GM12878 (cell line): ENCODE data around the gene MAN2A2. TPM values are rescaled to one million over a fixed set of nuclear protein-coding genes. Genes with fewer than 3 reads are reported as not detected.

Source experiments
- RBBP5 ChIP-seq: fragments of 200-600 bp; sonication (generic); conservative IDR thresholded peaks from 2 replicates; pipeline ENCODE4 v1.6.1; 2016
- SRF ChIP-seq, 2 experiments: IDR thresholded peaks; 2 replicates each; pipeline ENCODE4 v1.6.1; 2011; ENCODE audit warnings: low read depth in 2 of 2, low read length in 2 of 2, mild to moderate bottlenecking in 1 of 2, moderate library complexity in 1 of 2
- SUPT20H ChIP-seq: IDR thresholded peaks from 2 replicates; pipeline ENCODE4 v1.6.1; 2011; ENCODE audit warnings: low read depth, mild to moderate bottlenecking, low read length, moderate library complexity, borderline replicate concordance; ENCODE audit not compliant: control insufficient read depth
- TBL1XR1 ChIP-seq: IDR thresholded peaks from 2 replicates; pipeline ENCODE4 v1.6.1; 2012; ENCODE audit warnings: low read depth, low read length, improper control_type of control experiment
- polyA plus RNA-seq, 11 experiments: library from polyadenylated mRNA; depleted of rRNA in 4 of 11; unstranded in 6 of 11; stranded (reverse) in 5 of 11; fragments of >200 nt; fragmentation: Nextera tagmentation in 4 of 11; fragmentation: Illumina TruSeq in 1 of 11; extraction: Ambion mirVana in 4 of 11; extraction: Trizol in 1 of 11; gene quantifications; 1 replicate in 1 of 11; 2 replicates in 10 of 11; pipeline versions ENCODE4 v1.2.1 to v1.2.3, GENCODE V29; 2011 to 2016; ENCODE audit warnings: inconsistent platforms in 2 of 11, missing spikeins in 2 of 11, low read depth in 1 of 11
- total RNA-seq, 4 experiments: library from RNA; depleted of rRNA in 3 of 4; stranded (reverse); fragments of >200 nt in 3 of 4; fragmentation: Illumina TruSeq in 1 of 4; extraction: Trizol in 1 of 4; gene quantifications; 2 replicates each; pipeline versions ENCODE4 v1.2.1 to v1.2.3, GENCODE V29; 2013 to 2021
- TF ChIP-seq, protein P1 (sequence below): IDR thresholded peaks from 2 replicates; pipeline ENCODE4 v1.6.1; 2012; ENCODE audit warnings: improper control_type of control experiment, low read depth, low read length; ENCODE audit not compliant: insufficient replicate concordance
- TF ChIP-seq, protein P2 (sequence below): fragments of 450-650 bp; IDR thresholded peaks from 2 replicates; pipeline ENCODE4 v1.6.1; 2018; ENCODE audit warnings: mild to moderate bottlenecking, low read depth, moderate library complexity; ENCODE audit not compliant: partially characterized antibody
- TF ChIP-seq, protein P3 (sequence below): fragments of 450-650 bp; formaldehyde crosslinking; IDR thresholded peaks from 2 replicates; pipeline ENCODE4 v1.5.0; 2022; ENCODE audit warnings: mild to moderate bottlenecking, missing genetic modification characterization

The MAN2A2 gene
- total and polyA plus RNA-seq, 10 of the 15 experiments (the other 5 are each of a cell fraction or from before 2014, with no cell fraction given), result 4.2 to 79.4 (median 23.2) TPM

DNA sequence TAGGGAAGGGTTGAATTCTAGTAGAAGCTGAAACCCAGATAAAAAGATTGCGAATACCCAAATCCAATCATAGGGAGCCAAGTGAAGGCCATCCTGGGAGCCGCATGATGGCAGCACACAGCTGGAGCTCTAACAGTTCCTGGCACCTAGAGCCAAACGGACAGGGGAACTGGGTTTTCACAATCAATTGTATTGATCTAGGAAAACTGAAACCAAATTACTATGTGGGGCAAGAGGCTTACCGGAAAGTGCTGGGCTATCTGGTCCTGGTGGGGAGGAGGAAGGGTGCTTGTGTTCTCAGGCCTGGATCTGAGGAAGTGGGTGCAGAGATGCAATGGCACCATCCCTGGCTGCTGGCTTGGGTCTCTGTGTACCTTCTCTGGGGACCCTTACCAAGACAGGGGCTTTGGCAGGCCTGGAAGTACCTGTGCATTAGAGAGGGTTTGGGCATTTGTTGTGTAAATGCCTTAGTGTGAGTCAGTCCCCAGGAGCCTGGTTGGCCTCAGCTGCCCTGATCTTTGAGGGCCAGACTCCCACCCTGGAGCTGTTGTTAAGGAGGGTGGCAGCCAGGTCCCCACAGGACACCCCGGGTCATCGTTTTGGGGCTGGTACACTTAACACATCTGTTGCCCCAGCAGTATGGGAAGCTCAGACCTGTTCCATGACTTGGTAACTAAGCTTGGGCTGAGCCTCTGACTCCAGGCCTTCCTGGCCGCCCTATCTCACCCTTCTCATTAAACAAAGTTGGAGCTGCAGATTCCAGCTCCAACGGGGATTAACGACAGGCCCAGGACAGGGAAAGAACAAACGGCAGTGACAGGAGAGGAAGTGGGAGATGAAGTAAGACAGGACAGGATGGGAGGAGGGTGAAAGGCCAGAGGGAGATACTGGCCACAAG is 43.6 kb upstream of the MAN2A2 start (continued):
- TF ChIP-seq, protein P1, sequence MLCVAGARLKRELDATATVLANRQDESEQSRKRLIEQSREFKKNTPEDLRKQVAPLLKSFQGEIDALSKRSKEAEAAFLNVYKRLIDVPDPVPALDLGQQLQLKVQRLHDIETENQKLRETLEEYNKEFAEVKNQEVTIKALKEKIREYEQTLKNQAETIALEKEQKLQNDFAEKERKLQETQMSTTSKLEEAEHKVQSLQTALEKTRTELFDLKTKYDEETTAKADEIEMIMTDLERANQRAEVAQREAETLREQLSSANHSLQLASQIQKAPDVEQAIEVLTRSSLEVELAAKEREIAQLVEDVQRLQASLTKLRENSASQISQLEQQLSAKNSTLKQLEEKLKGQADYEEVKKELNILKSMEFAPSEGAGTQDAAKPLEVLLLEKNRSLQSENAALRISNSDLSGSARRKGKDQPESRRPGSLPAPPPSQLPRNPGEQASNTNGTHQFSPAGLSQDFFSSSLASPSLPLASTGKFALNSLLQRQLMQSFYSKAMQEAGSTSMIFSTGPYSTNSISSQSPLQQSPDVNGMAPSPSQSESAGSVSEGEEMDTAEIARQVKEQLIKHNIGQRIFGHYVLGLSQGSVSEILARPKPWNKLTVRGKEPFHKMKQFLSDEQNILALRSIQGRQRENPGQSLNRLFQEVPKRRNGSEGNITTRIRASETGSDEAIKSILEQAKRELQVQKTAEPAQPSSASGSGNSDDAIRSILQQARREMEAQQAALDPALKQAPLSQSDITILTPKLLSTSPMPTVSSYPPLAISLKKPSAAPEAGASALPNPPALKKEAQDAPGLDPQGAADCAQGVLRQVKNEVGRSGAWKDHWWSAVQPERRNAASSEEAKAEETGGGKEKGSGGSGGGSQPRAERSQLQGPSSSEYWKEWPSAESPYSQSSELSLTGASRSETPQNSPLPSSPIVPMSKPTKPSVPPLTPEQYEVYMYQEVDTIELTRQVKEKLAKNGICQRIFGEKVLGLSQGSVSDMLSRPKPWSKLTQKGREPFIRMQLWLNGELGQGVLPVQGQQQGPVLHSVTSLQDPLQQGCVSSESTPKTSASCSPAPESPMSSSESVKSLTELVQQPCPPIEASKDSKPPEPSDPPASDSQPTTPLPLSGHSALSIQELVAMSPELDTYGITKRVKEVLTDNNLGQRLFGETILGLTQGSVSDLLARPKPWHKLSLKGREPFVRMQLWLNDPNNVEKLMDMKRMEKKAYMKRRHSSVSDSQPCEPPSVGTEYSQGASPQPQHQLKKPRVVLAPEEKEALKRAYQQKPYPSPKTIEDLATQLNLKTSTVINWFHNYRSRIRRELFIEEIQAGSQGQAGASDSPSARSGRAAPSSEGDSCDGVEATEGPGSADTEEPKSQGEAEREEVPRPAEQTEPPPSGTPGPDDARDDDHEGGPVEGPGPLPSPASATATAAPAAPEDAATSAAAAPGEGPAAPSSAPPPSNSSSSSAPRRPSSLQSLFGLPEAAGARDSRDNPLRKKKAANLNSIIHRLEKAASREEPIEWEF, result no peak
- no peak for TF ChIP-seq SRF (IDR thresholded peaks at IDR 0.05; ENCODE audit: low read depth in 2 of 2, low read length in 2 of 2)
- TF ChIP-seq SUPT20H, result no peak
- no peak for TF ChIP-seq TBL1XR1
- TF ChIP-seq, protein P2, sequence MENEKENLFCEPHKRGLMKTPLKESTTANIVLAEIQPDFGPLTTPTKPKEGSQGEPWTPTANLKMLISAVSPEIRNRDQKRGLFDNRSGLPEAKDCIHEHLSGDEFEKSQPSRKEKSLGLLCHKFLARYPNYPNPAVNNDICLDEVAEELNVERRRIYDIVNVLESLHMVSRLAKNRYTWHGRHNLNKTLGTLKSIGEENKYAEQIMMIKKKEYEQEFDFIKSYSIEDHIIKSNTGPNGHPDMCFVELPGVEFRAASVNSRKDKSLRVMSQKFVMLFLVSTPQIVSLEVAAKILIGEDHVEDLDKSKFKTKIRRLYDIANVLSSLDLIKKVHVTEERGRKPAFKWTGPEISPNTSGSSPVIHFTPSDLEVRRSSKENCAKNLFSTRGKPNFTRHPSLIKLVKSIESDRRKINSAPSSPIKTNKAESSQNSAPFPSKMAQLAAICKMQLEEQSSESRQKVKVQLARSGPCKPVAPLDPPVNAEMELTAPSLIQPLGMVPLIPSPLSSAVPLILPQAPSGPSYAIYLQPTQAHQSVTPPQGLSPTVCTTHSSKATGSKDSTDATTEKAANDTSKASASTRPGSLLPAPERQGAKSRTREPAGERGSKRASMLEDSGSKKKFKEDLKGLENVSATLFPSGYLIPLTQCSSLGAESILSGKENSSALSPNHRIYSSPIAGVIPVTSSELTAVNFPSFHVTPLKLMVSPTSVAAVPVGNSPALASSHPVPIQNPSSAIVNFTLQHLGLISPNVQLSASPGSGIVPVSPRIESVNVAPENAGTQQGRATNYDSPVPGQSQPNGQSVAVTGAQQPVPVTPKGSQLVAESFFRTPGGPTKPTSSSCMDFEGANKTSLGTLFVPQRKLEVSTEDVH, result no peak
- TF ChIP-seq, protein P3, sequence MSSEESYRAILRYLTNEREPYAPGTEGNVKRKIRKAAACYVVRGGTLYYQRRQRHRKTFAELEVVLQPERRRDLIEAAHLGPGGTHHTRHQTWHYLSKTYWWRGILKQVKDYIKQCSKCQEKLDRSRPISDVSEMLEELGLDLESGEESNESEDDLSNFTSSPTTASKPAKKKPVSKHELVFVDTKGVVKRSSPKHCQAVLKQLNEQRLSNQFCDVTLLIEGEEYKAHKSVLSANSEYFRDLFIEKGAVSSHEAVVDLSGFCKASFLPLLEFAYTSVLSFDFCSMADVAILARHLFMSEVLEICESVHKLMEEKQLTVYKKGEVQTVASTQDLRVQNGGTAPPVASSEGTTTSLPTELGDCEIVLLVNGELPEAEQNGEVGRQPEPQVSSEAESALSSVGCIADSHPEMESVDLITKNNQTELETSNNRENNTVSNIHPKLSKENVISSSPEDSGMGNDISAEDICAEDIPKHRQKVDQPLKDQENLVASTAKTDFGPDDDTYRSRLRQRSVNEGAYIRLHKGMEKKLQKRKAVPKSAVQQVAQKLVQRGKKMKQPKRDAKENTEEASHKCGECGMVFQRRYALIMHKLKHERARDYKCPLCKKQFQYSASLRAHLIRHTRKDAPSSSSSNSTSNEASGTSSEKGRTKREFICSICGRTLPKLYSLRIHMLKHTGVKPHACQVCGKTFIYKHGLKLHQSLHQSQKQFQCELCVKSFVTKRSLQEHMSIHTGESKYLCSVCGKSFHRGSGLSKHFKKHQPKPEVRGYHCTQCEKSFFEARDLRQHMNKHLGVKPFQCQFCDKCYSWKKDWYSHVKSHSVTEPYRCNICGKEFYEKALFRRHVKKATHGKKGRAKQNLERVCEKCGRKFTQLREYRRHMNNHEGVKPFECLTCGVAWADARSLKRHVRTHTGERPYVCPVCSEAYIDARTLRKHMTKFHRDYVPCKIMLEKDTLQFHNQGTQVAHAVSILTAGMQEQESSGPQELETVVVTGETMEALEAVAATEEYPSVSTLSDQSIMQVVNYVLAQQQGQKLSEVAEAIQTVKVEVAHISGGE (CRISPR knock-in tag), result no peak
- no peak for TF ChIP-seq RBBP5
